HG03520 (cell line): ENCODE measurements around the gene MBNL3.
A peak's percentile ranks its signal among the peaks of the same experiment; 100 is the strongest.
"Not testable (repeated sequence)": the region's sequence is repeated elsewhere in the genome, so short reads cannot be mapped to it uniquely, and the experiment has no call there.

ENCODE experiments used
- ATAC-seq: cut with Tn5 transposase; IDR thresholded peaks from one replicate; pipeline ENCODE4 v1.9.1; 2021; ENCODE audit warnings: mild to moderate bottlenecking, moderate library complexity; ENCODE audit not compliant: unreplicated experiment

Gene MBNL3

DNA sequence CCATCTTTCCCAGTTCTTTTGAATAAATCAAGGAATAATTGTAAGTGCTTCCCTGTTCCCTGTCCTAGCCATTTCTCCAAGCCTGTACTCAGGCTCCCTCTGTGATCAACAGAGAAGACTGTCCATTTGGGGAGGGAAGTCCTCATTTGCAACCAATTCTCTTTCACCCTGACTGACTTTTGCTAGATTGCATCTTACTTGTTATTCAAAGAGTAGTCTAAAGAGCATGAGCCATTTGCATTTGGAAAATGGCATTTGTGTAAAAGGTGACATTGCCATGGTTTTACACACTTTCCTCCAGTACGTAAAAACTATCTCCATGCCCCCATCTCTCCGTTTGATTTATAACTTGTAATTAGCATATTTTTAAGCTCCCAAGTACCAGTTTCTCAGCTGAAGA lies 110.6 kb downstream of the MBNL3 start:
- no peak for ATAC-seq

DNA sequence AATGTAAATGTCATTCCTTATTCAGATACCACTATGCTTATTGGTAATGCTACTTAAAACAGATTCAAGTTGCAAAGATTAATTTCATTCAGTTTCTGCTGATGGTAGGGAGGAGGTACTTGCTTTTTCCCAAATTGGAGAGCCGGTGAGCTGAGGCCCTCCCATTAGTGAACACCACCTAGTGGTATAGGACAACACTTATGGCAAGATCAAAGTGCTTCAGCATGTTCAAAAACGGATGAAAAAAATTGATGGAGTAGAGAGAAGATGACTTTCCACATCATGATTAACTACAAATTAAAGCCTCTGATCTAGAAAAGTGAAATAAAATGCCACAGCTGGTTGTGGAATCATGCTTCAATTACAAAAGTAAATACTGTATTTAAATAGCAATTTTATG lies 112.9 kb downstream of the MBNL3 start:
- ATAC-seq, result no peak

DNA sequence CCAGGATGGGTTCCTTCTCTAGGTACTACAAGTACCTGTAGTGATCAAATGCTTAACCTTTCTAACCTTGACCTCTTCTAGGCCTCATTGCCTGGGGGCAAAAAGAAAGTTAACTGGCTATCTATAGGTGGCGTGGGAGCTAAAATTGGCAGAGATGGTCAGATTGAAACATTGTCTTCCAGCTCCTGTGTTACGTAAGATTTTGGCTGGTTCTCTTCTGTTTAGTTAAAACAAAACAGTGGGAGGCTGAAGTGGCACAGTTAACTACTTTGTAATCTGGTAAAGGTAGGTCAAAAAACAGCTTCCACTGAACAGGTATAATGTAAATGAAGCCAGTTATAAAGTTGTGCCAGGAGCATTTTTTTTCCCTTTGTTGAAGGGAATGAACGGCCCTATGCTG lies 115.2 kb downstream of the MBNL3 start:
- ATAC-seq, result no peak

DNA sequence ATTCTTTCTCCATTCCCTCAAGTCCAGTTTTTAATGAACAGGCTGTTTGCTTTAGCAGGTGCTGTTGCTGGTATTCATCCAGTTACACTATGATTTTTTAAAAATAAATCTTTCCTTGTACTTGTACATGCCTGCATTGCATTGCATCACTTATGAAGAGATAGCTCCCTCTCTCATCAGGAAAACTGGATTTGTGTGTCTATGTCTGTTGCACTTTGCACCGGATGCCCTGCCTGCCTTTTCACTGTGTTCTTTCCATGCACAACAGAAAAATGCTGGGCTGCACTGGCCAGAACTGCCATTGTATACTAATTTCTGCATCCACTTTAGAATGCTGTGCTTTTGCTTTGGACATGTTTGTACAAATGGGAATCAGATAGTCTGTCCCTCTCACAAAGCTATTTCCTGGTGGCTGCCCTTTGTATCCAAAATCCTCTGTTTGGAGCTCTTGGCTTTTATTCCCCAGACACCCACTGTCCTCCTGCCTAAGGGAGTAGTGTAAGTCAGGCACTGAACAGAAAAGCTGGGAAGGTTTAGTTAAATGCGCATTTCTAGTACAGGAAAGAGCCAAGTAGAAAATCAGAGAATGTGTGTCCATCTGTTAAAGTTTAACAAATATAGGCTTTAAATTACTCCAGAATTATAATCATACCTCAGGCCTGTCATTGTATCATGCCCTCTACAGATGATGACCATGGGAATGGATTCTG lies 119.1 kb downstream of the MBNL3 start:
- no peak for ATAC-seq

DNA sequence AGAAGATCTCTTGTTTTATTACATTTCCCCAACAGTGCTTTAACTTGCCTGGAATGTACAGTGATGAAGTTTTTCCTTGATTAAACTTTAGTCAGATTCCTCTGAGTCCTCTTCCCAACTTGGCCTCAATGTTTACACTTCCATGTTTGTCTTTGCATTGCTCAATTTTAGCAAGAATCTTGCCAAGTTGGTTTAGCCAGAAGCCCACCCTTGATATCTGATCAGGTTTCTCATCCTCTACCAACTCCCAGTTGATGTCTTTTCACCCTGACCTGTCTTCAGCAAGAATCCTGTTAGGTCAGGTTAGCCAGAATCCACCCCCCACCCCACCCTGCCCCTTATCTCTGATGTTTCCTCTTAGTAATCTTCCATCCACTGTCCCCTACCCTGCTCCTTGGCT lies 120.9 kb downstream of the MBNL3 start:
- ATAC-seq, result no peak

DNA sequence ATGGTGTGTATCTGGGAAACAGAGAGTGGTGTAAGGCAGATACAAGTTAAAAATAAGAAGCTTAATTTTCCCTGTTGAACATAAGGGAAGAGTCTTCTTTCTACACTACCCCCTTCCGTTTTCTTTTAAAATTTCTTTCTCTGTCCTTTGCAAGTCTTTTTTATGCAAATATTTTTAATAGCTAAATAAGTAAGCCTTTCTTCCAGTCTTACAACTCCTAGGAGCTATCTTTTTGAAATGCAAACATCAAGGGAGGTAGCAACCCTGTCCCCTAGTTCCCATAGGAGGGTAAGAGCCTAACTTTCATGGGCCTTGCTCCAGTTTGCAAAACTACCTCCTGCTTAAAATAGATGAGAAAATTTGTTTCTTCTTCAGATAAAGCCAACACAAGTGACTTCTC lies 121.5 kb downstream of the MBNL3 start:
- ATAC-seq, result no peak

DNA sequence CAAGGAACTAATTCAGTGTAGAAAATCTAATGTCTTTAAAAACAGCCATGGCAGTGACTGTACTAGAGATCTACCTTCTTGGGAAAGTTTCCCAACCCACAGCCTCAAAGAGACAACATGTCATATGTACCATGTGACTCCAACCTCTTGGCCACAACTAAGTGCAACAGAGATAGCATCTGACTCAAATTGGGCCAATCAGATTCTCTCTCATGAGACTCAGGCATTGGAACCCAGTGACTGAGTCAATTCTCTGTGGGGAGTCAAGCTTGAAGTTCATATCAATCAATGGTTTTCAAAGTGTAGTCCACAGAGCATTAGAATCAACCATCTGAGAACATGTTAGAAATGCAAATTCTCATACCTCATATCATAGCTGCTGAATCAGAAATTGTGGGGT lies 123.3 kb downstream of the MBNL3 start:
- no peak for ATAC-seq

DNA sequence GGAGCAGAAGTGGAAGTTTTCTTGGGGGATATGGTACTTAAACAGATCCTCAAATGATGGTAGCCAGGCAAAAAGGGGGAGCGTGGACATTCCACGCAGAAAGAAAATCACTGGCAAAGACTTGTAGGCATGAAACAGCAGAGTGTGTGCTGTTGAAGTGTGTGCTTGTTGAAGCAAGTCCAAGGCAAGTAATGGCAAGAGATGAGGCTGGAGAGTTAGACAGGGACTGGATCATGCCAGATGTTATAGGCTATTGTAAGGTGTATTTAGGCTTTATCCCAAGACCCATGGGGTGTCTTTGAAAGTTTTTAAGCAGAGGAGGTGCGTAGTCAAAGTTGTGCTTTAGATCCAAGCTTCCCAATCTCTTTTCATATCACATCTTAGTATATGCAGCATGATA lies 124.5 kb downstream of the MBNL3 start:
- ATAC-seq, result no peak

DNA sequence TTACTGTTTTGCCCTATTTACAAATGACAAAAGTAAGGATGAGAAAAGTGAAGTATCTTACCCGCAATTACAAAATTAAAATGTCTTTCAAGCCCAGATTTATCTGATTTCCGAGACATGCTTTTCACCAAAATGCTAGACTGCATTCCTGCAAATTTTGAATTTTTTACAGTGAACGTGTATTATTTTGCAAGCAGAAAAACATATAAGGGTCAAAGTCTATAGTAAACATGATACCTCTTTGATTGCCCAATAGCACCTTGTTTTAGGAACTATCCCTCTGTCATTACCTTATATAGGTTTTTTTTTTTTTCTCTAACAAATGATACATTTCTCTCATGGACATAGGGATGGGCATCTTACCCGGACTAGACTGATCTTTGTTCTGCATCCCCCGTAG lies 135.4 kb downstream of the MBNL3 start:
- ATAC-seq, result no peak

DNA sequence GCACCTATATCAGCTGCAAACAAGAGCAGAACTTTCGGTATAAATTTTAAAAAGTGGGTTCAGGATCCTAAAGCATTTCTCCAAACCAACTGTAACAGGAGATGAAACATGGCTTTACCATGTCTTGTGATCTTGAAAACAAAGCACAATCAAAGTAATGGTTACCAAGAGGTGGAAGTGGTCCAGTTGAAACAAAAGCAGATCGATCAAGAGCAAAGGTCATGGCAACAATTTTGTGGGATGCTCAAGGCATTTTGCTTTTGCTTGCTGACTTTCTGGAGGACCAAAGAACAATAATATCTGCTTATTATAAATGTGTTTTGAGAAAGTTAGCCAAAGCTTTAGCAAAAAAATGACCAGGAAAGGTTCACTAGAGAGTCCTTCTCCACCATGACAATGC lies 152.7 kb downstream of the MBNL3 start:
- ATAC-seq, result no peak

DNA sequence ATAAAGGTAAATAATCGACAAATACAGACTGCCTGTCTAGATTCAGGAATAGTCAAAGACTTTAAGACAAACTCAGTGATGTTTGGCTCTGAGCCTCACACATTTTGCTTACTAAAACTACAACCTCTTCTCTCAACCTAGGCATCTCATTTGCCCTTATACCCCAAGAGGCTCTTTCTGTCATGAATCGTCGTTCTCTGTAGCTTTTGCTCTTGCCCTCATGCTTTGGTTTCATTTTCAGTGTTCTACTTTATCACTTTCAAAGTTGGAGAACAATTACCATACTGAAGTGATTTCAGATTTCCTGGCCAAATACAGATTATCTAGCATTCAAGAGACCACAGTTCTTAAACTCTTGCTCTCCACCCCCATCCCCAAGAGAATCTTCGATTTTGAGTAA lies 155.5 kb downstream of the MBNL3 start:
- peak; percentile 62 for ATAC-seq

DNA sequence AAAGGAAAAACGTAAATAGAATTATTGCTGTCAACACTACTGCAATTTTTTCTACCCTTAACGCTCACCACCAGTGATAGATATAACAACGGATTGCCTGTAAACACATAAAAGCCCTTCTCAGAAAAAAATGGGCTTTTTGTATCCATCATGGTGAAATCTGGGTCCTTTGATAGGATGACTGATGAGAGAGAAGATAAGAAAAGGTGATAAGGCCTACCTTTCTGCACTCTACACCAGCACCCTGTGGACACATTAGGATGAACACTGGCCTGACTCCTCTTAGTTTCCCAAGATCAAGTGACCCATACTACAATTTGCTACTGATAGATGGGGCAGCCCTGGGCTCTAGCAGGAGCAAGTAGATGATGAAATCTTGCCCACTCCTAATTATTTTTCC lies 157.3 kb downstream of the MBNL3 start:
- ATAC-seq, result no peak

DNA sequence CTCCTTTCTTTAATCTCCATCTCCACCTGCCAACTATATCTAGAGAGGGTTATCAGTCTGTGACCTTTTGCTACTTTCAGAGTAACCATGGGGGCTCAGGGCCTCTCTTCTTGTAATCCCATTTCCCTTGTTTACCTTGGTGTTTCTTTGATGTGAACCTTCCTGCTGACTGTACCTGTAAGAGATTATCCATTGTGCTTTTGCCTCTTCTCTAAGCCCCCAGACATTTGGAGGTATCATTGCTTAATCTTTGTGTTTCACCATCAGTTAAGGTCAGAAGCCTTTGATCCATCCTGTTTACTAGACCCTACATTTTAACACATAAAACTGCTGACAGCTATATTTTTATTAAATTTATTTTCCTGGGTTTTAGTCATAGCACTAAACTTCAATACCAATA lies 157.8 kb downstream of the MBNL3 start:
- no peak for ATAC-seq

DNA sequence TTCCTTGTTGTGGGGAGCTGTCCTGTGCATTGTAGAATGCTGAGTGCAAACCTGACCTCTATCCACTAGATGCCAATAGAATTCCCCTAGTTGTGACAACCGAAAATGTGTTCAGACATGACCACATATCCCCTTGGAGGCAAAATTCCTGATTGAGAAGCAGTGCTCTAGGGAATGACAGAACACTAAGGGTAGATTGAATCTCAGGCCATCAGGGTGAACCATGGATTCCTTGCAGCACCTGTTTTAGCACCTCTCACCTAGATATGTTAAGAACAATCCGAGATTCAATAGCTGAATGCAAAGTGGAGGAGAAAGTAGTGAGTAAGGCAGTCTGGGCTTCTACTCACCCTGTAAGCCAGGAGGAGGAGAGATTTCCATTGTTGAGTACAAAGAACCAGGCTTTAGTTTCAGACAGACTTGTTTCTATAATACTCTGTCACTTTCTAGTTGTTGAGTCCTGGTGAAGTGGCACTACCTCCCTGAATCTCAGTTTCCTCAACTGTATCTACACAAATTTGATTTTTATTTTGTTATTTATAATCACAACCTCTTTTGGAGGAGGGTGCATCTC lies 158.6 kb downstream of the MBNL3 start:
- ATAC-seq, result no peak

DNA sequence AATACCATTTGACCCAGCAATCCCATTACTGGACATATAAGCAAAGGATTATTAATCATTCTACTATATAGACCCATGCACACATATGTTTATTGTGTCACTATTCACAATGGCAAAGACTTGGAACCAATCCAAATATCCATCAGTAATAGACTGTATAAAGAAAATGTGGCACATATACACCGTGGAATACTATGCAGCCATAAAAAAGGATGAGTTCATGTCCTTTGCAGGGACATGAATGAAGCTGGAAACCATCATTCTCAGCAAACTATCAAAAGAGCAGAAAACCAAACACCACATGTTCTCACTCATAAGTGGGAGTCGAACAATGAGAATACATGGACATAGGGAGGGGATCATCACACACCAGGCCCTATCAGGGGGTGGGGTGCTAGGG lies 161.9 kb downstream of the MBNL3 start:
- ATAC-seq, result not testable (repeated sequence)
